GM06990 (cell line): ENCODE data around the gene CREG1.

Source experiments
- DNase-seq: peaks from one replicate; pipeline ENCODE4 v3.0.0-alpha.2; 2011; ENCODE audit not compliant: insufficient read length; ENCODE audit errors: extremely low read depth
- H3K27me3 ChIP-seq: replicated peaks from 2 replicates; pipeline ENCODE4 v1.6.0; 2011; ENCODE audit warnings: low read length; ENCODE audit not compliant: control insufficient read depth, insufficient read depth
- H3K36me3 ChIP-seq: 2 replicates; pipeline ENCODE4 v1.5.1; 2011; ENCODE audit warnings: low read length; ENCODE audit not compliant: control insufficient read depth, insufficient read depth
- H3K4me3 ChIP-seq: replicated peaks from 2 replicates; pipeline ENCODE4 v1.5.1; 2011; ENCODE audit warnings: low read depth, mild to moderate bottlenecking, control low read depth, low read length
- CTCF ChIP-seq: IDR thresholded peaks from 2 replicates; pipeline ENCODE4 v1.5.1; 2011; ENCODE audit warnings: low read length, control low read depth, mild to moderate bottlenecking, inconsistent platforms; ENCODE audit not compliant: insufficient read depth, poor library complexity, severe bottlenecking

CREG1 gene

DNA sequence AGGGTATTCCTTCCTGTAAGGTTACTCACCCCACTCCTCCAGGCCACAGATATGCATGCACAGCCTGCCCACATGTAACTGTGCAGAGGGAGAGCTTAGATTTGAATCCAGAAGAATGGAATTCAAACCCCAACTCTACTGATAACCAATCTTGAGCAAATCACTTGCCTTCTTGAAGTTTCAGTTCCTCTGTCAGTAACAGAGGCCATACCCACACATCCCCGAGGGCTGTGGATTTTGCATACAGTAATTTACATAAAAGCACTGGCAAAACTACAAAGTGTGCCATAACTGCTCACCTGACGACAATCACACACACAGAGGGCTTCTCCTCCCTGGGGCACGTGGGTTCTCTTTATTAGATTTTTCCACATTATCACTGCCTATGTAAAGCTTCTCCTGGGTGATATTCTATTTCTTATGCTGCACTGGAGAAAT, 53.9 kb downstream of the CREG1 start:
- Histone ChIP-seq H3K4me3 (no peak overlapping the region), H3K36me3 (no peaks in the 10 kb centered on the region), H3K27me3 (no peaks in the 10 kb centered on the region)
- DNase-seq: peak; percentile 52
- TF ChIP-seq CTCF: no peak

DNA sequence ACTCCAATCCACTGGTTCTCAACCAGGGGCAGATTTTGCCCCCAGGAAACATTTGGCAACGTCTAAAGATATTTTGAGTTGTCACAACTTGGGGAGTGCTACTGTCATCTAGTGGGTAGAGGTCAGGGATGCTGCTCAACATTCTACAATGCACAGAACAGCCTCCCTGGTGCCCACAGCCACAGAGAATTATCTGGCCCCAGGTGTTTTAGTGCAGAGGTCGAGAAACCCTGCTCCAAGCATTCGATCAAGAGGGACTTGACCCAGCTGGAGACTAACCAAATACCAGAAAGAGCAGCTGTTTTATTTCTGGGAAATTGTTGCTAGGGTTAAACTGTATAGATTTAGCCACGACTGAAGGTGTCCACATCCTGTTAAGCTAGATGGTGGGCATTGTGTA, 54.5 kb downstream of the CREG1 start:
- TF ChIP-seq CTCF: no peak
- Histone ChIP-seq H3K27me3 (no peaks in the 10 kb centered on the region), H3K36me3 (no peaks in the 10 kb centered on the region), H3K4me3 (no peak overlapping the region)
- no peak for DNase-seq

- no peak for DNase-seq
- H3K27me3 ChIP-seq: no peaks in the 10 kb centered on the region
- TF ChIP-seq CTCF: no peak
- H3K4me3 ChIP-seq: no peak overlapping the region
- no peaks in the 10 kb centered on the region for H3K36me3 ChIP-seq
These were observed 56.6 kb downstream of the CREG1 start for GRCh38 chr1:167496797-167497619.

DNA sequence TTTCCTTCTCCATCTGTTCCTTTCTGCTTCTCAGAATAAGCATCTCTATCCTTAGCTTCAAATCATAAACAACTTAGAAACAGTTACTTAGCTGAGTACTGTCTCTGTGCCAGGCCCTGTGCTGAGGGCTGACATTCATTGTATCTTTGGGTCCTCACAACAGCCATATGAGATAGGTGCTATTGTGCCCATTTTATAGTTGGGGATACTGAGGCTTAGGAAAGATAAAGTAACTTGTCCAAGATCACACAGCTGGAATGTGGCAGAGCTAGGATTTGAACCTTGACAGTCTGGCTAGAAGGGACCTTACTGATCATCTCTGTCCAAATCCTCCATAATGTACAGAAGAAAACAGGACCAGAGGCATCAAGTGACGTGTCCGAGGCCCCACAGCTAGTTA, 60.2 kb downstream of the CREG1 start:
- H3K4me3 ChIP-seq: no peak overlapping the region
- TF ChIP-seq CTCF: no peak
- H3K36me3 ChIP-seq: no peaks in the 10 kb centered on the region
- H3K27me3 ChIP-seq: no peaks in the 10 kb centered on the region
- DNase-seq: no peak

- H3K36me3 ChIP-seq: no peaks in the 10 kb centered on the region
- TF ChIP-seq CTCF: no peak
- H3K4me3 ChIP-seq: no peak overlapping the region
- H3K27me3 ChIP-seq: no peaks in the 10 kb centered on the region
- no peak for DNase-seq
These were observed 61.1 kb downstream of the CREG1 start for GRCh38 chr1:167492481-167492910.
